Embryonic facial prominence (tissue), 1 donor: Measurements from ENCODE around the gene ACVR1B.
"Not testable (repeated sequence)": the region's sequence is repeated elsewhere in the genome, so short reads cannot be mapped to it uniquely, and the experiment has no call there.

Experiments used
- DNase-seq: peaks from one replicate; pipeline ENCODE4 v3.0.0-alpha.2; 2016; ENCODE audit errors: extremely low spot score

ACVR1B gene

DNA sequence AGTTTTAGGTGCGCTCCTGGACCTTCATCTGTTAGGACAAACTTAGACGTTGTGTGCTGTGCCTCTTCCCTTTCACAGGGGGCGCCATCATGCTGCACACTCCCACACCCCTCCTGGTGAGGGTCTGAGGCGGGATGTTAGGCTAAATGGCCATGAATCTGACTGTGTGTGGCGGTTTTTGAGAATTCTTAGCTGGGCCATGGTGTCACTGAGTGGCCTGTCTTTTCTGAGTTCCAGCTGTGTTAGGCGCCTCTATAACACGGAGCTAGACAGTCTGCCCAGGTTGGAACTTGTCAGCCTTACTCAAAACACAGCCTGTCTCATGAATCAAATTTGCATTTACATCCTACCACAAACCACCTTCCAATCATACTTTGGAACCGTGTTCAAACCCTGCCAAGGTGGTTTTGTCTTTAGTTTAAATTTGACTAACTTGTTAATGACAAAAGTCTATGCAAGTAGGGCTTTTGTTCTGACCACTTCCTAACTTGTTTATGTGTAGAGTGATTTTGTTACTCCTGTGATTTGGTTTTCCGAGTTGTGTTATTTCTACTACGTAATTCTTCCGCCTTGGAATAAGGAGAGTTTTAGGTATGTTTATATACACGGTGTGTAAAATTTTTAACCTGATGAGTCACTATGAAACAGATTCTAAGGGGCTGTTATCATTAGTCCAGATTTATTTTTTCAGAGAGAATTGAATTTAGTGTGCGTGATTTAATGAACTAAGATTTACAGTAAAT lies 19.6 kb downstream of the ACVR1B start:
- DNase-seq: no peak

DNA sequence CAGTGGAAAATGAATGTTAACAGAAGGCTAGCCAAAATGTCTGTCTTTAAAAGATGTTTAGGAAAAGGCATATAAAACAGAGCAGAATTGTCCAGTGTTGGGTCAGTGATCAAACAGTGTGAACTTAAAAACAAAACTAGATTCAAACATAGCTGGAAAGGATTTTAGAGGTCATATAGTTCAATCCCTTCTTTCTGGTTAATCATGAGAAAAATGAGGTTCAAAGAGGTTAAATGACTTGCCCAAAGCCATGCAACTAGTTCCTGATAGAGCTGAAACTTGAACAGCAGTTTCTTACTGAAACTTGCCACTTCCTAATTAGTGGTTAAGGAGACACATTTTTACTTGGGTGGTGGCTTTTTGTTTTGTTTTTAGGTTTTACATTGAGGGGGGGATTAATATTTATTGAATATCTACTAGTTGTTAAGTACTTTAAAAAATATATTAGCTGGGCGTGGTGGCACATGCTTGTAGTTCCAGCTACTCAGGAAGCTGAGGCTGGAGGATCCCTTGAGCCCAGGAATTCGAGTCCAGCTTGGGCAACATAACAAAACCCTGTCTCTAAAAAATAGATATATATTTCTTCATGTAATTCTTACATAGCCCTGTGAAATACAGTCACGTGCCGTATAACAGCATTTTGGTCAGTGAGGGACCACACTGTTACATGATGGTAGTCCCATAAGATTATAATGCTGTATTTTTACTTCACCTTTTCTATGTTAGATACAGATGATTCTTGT lies 20.4 kb downstream of the ACVR1B start:
- DNase-seq: no peak

DNA sequence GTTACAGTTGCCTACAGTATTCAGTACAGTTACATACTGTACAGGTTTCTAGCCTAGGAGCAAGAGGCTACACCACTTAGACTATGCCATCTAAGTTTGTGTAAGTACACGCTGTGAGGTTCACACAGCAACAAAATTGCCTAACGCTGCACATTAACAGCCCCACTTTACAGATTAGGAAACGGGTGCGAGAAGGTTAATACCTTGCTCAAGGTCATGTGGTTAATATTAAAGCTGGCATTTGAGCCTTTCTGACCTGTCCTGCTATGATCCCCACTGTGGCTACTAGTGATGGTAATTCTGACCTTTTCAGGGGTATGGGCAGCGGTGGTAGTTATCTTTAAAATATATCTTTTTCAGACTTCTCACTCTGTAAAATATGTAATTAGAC lies 20.9 kb downstream of the ACVR1B start:
- DNase-seq: no peak

DNA sequence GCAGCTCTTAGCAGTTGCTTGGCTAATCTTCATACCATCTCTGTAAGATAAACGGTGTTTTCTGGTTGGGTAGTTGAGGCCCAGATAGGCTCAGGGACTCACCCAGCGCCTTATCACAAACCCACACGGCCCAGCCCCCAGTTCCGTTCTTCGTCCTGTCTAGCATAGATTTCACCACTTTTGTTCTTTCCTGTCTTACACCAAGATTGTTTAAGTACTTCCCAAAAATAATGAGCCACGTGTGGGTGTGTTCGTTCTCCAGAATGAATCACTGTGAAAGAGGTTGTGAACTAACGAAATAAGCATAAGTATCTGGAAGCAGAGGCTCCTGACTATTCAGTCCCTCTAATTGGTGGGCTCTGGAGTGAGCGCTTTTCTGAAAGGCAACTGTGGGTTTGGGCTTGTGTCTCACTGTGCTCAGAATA lies 21.4 kb downstream of the ACVR1B start:
- DNase-seq: no peak

DNA sequence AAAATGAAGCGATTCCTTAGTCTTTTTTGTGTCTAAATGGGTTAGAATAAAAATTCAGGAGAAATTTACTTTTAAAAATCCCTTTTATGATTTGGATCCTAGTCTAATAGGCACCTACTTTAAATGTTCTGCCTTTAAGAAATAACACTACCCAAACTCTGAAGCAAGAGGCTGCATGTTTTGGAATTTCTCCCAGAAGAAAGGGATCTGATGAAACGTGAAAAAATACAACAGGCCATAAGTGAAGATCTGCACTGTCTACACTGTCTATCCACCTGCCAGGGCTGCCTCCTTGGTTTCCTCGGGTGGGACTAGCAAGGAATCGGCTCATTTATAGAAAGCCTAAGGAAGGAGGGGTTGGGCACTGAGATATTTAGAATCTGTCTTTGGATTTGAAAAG lies 22.1 kb downstream of the ACVR1B start:
- DNase-seq: no peak

DNA sequence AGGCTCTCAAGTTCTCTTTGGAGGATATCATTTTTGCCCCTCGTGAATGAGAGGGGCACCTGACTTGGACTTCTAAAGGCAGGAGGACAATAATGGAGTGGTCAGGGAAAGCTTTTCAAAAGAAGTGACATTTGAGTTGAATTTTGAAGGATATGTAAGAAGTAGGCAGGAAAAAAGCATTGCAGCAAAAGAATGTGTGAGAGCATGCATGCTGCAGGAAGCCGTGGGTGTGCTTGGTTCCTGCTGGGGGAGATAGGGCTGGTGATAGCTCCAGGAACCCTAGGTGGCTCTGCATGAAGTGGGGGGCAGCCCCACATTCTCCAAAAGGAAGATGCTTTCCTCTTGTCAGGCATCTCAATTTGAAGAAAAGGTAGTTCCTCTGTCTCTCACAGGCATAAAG lies 23.1 kb downstream of the ACVR1B start:
- DNase-seq: no peak

DNA sequence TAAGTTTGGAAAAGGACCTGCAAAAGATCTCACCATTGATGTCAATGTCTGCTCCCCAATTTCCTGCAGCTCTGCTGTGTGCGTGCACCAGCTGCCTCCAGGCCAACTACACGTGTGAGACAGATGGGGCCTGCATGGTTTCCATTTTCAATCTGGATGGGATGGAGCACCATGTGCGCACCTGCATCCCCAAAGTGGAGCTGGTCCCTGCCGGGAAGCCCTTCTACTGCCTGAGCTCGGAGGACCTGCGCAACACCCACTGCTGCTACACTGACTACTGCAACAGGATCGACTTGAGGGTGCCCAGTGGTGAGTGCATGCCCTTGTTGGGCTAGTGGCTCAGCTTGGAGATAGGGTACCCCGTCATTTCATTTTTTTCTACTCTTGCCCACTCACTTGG lies 23.7 kb downstream of the ACVR1B start:
- no peak for DNase-seq

DNA sequence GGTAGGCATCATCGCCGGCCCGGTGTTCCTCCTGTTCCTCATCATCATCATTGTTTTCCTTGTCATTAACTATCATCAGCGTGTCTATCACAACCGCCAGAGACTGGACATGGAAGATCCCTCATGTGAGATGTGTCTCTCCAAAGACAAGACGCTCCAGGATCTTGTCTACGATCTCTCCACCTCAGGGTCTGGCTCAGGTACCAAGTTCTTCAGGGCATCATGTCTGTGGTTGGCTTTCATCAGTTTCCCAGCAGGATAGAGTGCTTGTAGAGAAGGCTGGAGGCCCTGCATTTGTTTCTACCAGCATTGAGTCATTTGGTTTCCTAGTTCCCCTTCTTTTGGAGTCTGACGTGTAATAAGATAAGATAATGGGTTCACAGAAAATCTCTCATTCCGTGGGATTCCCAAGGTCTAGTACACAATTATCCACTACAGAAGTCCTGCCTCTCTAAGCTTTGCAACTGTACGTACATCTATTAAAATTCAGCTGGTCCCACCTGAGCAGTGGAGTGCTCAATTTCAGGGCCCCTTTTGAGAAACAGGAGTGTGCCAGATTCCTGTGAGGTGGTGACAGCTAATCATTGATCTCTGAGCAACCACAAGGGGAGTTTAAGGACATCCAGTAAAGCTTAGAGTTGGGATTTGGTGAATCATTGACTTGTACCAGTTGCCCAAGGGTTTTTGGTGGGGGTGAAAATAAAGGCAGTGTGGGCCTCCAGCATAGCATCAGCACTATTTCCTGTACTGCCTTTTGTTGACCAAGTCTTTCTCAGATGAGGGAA lies 25.1 kb downstream of the ACVR1B start:
- no peak for DNase-seq

DNA sequence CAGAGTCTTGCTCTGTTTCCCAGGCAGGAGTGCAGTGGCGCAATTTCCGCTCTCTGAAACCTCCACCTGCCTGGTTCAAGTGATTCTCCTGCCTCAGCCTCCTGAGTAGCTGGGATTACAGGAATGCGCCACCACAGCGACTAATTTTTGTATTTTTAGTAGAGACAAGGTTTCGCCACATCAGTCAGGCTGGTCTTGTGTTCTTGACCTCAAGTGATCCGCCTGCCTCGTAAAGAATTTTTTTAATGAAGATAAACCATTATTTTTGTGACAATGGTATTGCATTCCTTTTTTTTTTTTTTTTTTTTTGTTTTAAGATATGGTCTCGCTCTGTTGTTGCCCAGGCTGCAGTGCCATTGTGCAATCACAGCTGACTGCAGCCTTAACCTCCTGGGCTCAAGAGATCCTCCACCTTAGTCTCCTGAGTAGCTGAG lies 25.8 kb downstream of the ACVR1B start:
- no peak for DNase-seq

DNA sequence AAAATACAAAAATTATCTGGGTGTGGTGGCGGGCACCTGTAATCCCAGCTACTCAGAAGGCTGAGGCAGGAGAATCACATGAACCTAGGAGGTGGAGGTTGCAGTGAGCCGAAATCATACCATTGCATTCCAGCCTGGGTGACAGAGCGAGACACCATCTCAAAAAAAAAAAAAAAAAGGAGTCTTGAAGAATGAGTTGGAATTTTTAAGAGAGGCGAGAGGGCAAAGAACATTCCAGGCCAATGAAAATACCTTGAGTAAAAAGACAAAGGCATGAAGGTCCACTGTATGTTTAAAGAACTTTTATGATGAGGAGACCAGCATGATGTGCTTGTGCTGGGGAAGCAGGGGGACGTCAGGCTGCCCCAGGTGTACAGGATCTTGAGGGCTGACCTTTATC lies 27.8 kb downstream of the ACVR1B start:
- DNase-seq: not testable (repeated sequence)

DNA sequence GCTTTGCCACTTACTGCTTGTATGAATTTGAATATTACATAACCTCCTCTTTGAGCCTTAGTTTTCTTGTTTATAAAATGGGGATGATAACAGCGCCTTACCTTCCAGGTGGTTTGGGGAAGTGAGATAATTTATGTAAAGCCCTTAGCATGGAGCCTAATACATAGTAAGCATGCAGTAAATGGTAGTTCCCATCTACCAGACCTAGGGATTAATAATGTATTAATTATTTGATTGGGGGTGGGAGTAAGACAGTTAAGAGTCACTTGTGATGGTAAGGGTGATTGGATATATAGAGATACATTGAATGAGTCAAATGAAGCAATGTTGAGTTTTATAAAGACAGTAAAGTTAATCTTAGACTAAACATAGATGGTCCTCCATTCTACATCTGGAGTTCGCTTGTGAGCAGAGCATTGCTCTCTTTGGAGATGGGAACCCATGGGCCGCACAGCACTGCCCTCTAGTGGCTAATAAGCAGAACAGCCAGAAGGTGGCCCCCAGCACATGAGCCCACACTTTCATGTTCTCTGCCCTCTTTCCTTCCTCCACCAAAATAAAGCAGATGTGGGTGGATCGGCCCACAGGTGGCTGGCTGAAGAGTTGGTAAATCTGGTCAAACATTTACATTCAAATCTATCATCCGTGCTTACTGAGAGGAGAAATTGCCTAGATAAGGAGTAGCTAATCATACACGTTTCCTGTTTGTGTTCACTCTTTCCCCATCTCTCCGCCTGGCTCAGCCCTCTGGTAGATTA lies 28.7 kb downstream of the ACVR1B start:
- peak; percentile 54 for DNase-seq

DNA sequence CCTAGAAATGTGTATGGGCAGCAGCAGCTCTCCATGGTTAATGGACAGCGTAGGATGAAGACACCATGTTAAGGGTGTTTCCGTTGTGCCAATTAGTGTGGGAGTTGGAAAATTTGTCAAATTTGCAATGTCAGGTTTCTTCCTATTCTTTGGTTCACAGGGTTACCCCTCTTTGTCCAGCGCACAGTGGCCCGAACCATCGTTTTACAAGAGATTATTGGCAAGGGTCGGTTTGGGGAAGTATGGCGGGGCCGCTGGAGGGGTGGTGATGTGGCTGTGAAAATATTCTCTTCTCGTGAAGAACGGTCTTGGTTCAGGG lies 29.3 kb downstream of the ACVR1B start:
- DNase-seq: no peak

DNA sequence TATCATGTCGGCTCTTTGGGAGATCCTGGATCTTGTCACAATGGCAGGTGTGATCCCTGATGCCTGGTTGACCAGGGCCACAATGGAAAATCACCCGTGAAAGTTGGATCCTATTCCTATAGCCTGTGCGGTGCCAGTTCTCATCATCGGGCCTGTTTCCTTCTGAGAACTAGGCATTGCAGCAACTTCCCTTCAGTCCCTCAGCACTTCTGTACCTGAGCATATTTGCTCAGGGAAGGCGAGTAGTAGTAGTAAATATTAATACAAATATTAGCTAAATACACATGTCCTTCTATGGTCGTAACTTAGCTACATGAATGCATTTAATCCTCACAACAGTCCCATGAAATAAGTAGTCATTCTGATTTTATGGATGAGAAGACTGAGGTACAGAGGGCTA lies 33.2 kb downstream of the ACVR1B start:
- no peak for DNase-seq

DNA sequence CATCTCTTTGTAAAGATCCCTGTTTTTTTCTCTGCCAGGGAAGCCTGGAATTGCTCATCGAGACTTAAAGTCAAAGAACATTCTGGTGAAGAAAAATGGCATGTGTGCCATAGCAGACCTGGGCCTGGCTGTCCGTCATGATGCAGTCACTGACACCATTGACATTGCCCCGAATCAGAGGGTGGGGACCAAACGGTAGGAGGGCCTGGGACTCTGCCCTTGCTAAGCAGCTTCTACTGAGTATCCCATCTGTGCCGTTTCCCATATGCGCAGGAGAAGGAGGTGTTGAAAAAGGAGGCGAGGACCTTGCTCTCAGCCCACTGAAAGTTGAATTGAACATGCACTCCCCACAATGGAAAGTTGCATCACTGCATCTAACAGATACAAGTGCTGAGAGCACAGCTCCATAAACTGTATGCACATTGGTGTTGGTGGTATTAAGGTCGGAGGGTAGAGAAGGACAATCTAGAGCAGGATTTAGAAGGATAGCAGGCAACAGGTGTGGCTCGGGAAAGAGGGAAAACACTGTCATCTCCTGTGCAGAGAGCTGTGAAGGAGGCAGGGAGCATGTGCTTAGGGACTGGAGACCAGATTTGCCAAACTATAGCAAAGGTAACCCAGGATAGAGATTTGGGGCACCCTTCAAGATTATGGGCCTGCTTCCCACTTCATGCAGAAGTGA lies 33.8 kb downstream of the ACVR1B start:
- DNase-seq: no peak

DNA sequence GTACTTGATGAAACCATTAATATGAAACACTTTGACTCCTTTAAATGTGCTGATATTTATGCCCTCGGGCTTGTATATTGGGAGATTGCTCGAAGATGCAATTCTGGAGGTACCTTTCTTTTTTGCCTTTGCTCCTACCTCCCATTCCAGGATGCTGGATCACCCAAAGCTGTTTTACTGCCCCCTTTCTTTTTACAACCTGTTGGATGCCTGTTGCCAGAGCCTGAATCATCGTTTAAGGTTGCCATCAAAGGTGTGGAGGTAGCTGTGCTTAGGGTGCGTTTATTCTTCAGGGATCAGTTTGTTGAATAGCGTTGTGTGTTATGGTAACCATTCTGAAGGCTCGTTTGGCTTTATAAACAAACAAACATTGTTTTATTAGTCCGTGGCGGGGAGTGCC lies 35.3 kb downstream of the ACVR1B start:
- no peak for DNase-seq

DNA sequence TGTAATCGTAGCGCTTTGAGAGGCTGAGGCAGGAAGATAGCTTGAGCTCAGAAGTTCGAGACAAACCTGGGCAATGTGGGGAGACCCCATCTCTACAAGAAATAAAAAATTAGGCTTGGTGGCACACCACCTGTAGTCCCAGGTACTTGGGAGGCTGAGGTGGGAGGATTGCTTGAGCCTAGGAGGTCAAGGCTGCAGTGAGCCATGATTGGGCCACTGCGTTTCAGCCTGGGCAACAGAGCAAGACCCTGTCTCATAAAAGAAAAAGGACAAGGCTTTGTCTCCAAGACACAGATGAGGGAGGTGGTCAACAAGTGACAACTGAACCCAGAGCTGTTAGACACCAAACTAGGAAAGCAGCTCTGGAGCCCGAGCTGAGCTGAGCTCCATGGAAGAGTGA lies 40.7 kb downstream of the ACVR1B start:
- DNase-seq: no peak

DNA sequence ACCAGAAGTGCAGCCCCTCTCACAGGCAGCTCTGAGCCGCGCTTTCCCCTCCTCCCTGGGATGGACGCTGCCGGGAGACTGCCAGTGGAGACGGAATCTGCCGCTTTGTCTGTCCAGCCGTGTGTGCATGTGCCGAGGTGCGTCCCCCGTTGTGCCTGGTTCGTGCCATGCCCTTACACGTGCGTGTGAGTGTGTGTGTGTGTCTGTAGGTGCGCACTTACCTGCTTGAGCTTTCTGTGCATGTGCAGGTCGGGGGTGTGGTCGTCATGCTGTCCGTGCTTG lies 43.0 kb downstream of the ACVR1B start:
- DNase-seq: no peak

DNA sequence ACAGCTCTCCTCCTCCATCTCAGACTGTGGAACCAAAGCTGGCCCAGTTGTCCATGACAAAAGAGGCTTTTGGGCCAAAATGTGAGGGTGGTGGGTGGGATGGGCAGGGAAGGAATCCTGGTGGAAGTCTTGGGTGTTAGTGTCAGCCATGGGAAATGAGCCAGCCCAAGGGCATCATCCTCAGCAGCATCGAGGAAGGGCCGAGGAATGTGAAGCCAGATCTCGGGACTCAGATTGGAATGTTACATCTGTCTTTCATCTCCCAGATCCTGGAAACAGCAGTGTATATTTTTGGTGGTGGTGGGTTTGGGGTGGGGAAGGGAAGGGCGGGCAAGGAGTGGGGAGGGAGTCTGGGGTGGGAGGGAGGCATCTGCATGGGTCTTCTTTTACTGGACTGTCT lies 43.5 kb downstream of the ACVR1B start:
- no peak for DNase-seq

DNA sequence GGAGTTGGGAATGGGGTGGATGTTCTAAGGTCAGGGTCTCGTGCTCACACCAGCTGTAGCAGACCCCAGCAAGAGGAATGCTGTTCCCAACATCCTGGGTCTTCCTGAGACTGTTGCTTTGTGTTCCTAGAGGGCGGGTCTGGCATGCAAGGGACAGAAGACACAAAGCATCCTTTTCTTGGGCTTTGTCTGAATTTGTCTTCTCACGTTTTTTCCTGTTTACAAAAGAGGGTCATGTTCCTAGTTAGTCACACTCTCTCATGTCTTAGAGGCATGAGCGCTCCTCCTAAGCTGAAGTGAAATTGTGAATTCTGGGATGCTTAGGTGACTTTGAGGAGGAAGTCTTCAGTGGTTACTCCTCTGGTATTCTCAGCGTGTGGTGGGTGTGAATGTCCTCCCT lies 45.6 kb downstream of the ACVR1B start:
- DNase-seq: no peak

DNA sequence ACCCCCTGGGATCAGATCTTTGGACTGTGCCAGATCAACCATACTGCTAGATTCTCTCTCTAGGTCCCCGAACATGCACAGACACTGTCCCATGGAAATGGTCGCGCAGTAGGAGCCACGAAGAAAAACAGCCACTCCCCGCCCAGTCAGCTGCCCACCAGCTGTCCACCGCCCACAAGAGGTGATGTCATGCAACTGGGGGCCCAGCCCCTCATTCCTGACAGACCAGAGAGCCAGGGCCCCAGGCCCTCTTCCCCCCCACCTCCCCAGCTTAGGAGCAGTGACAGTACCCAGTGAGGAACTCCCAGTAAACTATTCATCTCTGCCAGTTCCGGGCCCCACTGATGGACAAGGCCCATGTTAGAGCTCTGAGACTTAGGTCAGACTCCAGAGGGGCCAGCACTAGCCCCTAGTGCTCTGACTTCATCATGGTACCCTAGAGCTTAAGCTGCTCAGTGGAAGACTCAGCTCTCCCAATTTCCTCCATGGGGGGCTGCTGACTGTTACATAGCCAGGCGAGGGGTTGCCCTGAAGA lies 51.6 kb downstream of the ACVR1B start:
- DNase-seq: no peak

DNA sequence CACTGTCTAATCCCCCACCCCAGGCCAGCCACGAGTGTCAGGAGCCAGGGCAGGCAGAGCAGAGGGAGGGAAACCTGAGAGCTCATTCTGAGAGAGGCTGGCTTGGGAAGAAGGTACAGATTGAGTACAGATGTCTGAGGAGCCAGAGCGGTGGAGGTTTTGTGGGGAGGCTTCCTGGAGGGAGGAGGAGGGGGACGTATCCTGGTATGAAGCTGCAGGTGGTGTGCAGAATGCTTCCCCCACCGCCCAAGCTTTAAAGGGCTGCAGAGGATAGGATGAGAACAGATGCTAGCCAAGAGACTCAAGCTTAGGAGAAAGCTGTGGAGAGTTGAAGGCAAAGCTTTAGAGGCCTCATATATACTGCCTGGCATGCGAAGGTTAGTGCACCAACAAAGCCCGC lies 52.1 kb downstream of the ACVR1B start:
- no peak for DNase-seq
